H1 (cell line): ENCODE measurements around the gene GMPR2. TPM values are rescaled to one million over a fixed set of nuclear protein-coding genes. Genes with fewer than 3 reads are reported as not detected.

ENCODE experiments used
- BACH1 ChIP-seq: IDR thresholded peaks from 2 replicates; pipeline ENCODE4 v1.6.1; 2012; ENCODE audit warnings: low read length, improper control_type of control experiment
- HDAC2 ChIP-seq, 2 experiments: fragments of 300-600 bp in 1 of 2; sonication (generic) in 1 of 2; IDR thresholded peaks; 2 replicates each; pipeline ENCODE4 v1.6.1; 2011 to 2012; ENCODE audit warnings: low read depth in 2 of 2, low read length in 2 of 2, mild to moderate bottlenecking in 2 of 2, moderate library complexity in 2 of 2, borderline replicate concordance in 1 of 2, inconsistent platforms in 1 of 2
- KDM4A ChIP-seq: IDR thresholded peaks from one replicate; pipeline ENCODE4 v1.7.1; 2012; ENCODE audit warnings: low read depth, mild to moderate bottlenecking, moderate library complexity, low read length, inconsistent platforms; ENCODE audit not compliant: severe bottlenecking
- NRF1 ChIP-seq: IDR thresholded peaks from 2 replicates; pipeline ENCODE4 v1.6.1; 2011; ENCODE audit warnings: mild to moderate bottlenecking, low read depth, low read length, improper control_type of control experiment
- polyA plus RNA-seq, 7 experiments: library from polyadenylated mRNA; depleted of rRNA in 3 of 7; stranded (reverse) in 5 of 7; unstranded in 2 of 7; fragments of >200 nt in 5 of 7; fragments of 200-250 nt in 2 of 7; gene quantifications; 1 replicate in 5 of 7; 2 replicates in 1 of 7; 4 replicates in 1 of 7; pipeline versions ENCODE4 v1.2.1 to v1.2.3, GENCODE V29; 2011 to 2013; ENCODE audit warnings: missing spikeins in 2 of 7, mixed read lengths in 2 of 7
- total RNA-seq: library from RNA; stranded (reverse); fragmentation: NEBNext Ultra II Directional; extraction: Animal tissue kit (Norgen Biotek cat#: 25700); gene quantifications from 2 replicates; pipeline ENCODE4 v1.2.1, GENCODE V29; 2021
- TF ChIP-seq, protein P1 (sequence below): IDR thresholded peaks from 2 replicates; pipeline ENCODE4 v1.6.1; 2011; ENCODE audit warnings: low read length, improper control_type of control experiment

The GMPR2 gene
- total and polyA plus RNA-seq, 2 of the 8 experiments (the other 6 are each of a cell fraction or from before 2014, with no cell fraction given): 61.6 to 85.3 TPM

DNA sequence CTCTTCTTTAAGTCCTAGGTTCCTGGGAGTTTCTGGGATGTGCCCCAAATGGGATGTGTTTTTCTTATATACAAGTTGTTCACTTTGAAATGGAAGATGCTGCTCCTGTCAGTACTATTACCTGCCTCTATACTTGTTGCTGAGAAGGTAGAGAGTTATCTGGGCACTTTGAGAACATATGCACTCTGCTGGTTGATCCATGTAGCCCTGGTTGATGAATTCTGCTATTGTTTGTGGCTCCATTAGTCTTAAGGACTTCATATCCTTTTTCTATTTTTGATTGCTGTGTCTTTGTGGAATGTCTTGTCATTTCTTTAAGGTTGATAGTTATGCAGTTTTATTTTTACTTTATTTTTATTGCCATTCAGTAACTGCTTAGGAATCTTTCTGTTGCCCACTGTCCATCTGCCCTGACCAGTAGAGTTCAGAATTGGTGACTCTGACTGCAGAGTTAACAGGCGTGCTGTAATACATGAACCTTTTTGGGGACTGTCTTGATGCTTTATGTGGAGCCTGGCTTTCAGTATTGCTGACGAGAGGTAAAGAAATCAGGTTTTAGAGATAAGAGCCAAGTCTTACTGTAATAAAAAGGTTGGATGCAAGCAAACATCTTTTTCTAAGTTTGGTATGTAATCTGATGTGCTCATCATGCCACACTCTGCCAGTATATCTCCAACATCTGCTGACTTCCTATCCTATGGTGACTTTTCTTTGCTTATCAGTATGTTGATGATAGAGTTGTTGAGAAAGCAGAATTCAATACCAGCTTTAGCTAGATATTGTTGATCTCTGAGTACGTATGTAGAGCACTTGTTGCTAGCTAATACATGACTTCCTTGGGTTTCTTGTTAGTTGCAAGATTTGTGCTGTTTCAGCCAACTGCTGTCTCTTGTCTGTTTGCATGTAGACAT, 1.6 kb downstream of the GMPR2 start (continued):
- TF ChIP-seq BACH1 (no peak), NRF1 (no peak), KDM4A (no peak), HDAC2 (IDR thresholded peaks at IDR 0.05; ENCODE audit: borderline replicate concordance in 1 of 2, low read depth in 2 of 2, low read length in 2 of 2) (no peak)
- TF ChIP-seq, protein P1, sequence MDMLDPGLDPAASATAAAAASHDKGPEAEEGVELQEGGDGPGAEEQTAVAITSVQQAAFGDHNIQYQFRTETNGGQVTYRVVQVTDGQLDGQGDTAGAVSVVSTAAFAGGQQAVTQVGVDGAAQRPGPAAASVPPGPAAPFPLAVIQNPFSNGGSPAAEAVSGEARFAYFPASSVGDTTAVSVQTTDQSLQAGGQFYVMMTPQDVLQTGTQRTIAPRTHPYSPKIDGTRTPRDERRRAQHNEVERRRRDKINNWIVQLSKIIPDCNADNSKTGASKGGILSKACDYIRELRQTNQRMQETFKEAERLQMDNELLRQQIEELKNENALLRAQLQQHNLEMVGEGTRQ: no peak
